ENCODE results near the gene DIPK1A. TPM values are rescaled to one million over a fixed set of nuclear protein-coding genes. Genes with fewer than 3 reads are reported as not detected.

Gene DIPK1A
- total RNA-seq, 1 experiment from 2014 or later = 1.2 TPM

- no peaks in the 10 kb centered on the region for H3K4me1 ChIP-seq (ENCODE audit: control insufficient read depth, insufficient read depth, low read length)
- H3K27me3 ChIP-seq (ENCODE audit: control insufficient read depth, insufficient read depth, low read length) = peaks cover 2% of the 10 kb centered on the region; the same call in 1 of the 2 replicates
- CTCF ChIA-PET = no interaction called here
- BruUV-seq (replicated peaks) = no TSS peak
- no peak for TF ChIP-seq SIN3A (IDR thresholded peaks at IDR 0.05; ENCODE audit: borderline replicate concordance, insufficient read depth, low read depth, low read length)
- TF ChIP-seq TCF7L2 (IDR thresholded peaks at IDR 0.05; ENCODE audit: low read depth, low read length) = no peak
- TF ChIP-seq REST (IDR thresholded peaks at IDR 0.05; ENCODE audit: insufficient read depth in 1 of 2, low read depth in 2 of 2, low read length in 1 of 2) = no peak
- TF ChIP-seq POLR2AphosphoS5 (IDR thresholded peaks at IDR 0.05; ENCODE audit: low read depth, low read length) = no peak
- TF ChIP-seq CTCF (IDR thresholded peaks at IDR 0.05) = no peak
- H3K4me3 ChIP-seq (ENCODE audit: low read depth in 2 of 2, low read length in 2 of 2) = no peak overlapping the region
- no peak for ATAC-seq
- no peak overlapping the region for H3K27ac ChIP-seq (ENCODE audit: low read length)
- no peaks in the 10 kb centered on the region for H3K36me3 ChIP-seq (ENCODE audit: control insufficient read depth, insufficient read depth, low read length)
- intact Hi-C loops (cut with micrococcal nuclease; ENCODE audit: unreplicated experiment) = no loop called here
- in situ Hi-C loops (cut with HindIII; ENCODE audit: low pct_unique_long_range_greater_than_20kb, low sequenced_read_pairs) = no loop called here
- no peak for DNase-seq (ENCODE audit: low read depth, low spot score)
- POLR2A ChIA-PET = no interaction called here
- no peaks in the 10 kb centered on the region for H3K9me3 ChIP-seq (ENCODE audit: control insufficient read depth, insufficient read depth, low read depth, low read length)
Observed at GRCh38 chr1:92940541-92940940, 20.7 kb downstream of the DIPK1A start.

GRCh38 chr1:92937731-92938130 is 23.5 kb downstream of the DIPK1A start:
- Histone ChIP-seq H3K4me1 (ENCODE audit: control insufficient read depth, insufficient read depth, low read length) (no peaks in the 10 kb centered on the region), H3K27ac (ENCODE audit: low read length) (no peak overlapping the region), H3K4me3 (ENCODE audit: low read depth in 2 of 2, low read length in 2 of 2) (no peak overlapping the region), H3K36me3 (ENCODE audit: control insufficient read depth, insufficient read depth, low read length) (no peaks in the 10 kb centered on the region), H3K9me3 (ENCODE audit: control insufficient read depth, insufficient read depth, low read depth, low read length) (no peaks in the 10 kb centered on the region), H3K27me3 (ENCODE audit: control insufficient read depth, insufficient read depth, low read length) (peaks cover 2% of the 10 kb centered on the region; the same call in 1 of the 2 replicates)
- in situ Hi-C loops (cut with HindIII; ENCODE audit: low pct_unique_long_range_greater_than_20kb, low sequenced_read_pairs) (no loop called here), intact Hi-C loops (cut with micrococcal nuclease; ENCODE audit: unreplicated experiment) (no loop called here)
- ChIA-PET CTCF (no interaction called here), POLR2A (no interaction called here)
- BruUV-seq (replicated peaks) = no TSS peak
- ATAC-seq = no peak
- no peak for DNase-seq (ENCODE audit: low read depth, low spot score)
- no peak for TF ChIP-seq REST (IDR thresholded peaks at IDR 0.05; ENCODE audit: insufficient read depth in 1 of 2, low read depth in 2 of 2, low read length in 1 of 2)

Measured in Panc1 (cell line).